Ramos (cell line): Measurements from ENCODE around the gene PTPA.

Source experiments
- in situ Hi-C: fragments of 300-500 bp; cut with MboI; formaldehyde crosslinking; loops from one replicate; pipeline ENCODE4 v1.14.3; 2022; ENCODE audit warnings: low sequenced_read_pairs; ENCODE audit not compliant: unreplicated experiment

PTPA gene

GRCh38 chr9:129131300-129132145 is 20.3 kb downstream of the PTPA start:
- in situ Hi-C loops: loop anchor here (5.0 to 25.0 kb wide), 2 partner anchors 481 to 656 kb away; no protein-coding TSS in a partner anchor

DNA sequence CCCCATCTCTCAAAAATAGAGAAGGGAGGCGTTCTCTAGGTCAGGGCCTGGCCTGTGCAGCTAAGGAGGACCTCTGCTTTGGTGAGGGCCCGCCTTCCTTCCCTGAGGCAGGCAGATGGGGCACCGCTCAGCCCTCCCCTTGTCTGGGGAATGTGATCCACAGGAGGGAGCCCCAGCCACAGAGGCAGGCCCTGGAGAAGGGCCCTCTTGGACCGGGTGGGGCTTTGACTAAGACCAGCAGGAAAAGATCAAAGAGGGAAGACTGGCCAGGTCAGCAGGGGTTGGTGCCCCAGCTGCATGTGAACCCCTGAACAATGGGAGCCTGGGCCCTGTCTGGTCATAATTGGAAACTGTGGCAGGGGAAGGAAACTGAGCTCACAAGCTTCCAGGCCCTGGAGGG is 21.9 kb downstream of the PTPA start:
- in situ Hi-C loops: loop anchor here (5.0 to 25.0 kb wide), 2 partner anchors 479 to 654 kb away; no protein-coding TSS in a partner anchor

DNA sequence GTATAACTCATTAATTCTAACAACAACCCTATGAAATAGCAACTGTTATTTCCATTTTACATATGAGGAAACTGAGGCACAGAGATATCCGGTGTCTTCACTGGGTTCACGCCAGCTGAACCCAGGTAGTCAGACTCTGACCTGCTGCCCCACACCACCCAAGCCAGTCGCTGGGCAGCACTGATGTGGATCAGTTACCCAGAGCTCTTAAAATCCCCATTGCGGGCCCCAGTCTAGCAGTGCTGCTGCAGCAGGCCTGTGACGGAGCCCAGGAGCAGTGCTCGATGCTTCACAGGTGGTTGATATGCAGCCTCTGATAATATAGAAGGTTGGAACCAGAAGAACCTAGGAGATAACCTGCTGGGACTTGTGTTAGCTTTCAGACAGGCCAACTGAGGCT is 24.3 kb downstream of the PTPA start:
- in situ Hi-C loops: loop anchor here (25.0 kb wide), 1 partner anchor 652 kb away; no protein-coding TSS in a partner anchor

DNA sequence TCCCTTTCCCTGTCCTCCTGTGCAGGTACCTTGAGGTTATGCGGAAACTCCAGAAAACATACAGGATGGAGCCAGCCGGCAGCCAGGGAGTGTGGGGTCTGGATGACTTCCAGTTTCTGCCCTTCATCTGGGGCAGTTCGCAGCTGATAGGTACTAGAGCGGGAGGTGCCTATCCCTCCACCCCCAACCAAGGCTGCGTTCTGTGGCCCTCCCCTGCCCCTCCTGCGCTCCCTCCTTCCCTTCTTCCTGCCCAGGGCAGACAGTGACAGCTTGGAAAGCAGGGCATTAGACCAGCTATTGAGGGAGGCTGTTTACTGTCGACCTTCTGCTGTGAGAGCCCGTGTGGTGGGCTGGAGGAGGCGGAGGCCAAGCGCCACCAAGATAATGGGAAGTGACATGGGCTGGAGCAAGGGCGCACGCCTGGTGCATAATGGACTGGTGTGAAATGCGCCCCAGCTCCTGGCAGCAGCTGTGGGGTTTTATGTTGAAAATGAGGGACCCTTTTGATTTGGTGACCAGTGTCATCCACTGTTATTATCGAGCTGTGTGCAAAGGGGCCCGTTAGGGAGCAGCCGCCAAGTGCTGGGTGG is 25.3 kb downstream of the PTPA start:
- in situ Hi-C loops: loop anchor here (25.0 kb wide), 1 partner anchor 651 kb away; no protein-coding TSS in a partner anchor

GRCh38 chr9:129137292-129138143 is 26.3 kb downstream of the PTPA start:
- in situ Hi-C loops: loop anchor here (25.0 kb wide), 1 partner anchor 650 kb away; no protein-coding TSS in a partner anchor

DNA sequence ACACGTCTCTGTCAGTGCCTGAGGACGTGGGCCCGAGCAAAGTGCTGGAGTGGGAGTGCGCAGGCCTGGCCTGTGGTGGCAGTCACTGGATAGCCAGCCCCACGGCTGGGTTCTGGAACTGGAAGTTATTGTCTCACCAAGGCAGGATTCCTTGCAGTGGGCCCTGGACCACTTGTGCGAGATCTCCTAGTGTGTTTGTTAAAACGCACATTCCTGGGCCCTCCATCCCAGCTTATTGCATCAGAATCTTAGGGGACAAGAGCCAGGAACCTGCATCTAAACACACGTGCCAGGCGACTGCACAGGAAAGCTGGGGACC is 26.9 kb downstream of the PTPA start:
- in situ Hi-C loops: loop anchor here (25.0 kb wide), 1 partner anchor 649 kb away; no protein-coding TSS in a partner anchor

DNA sequence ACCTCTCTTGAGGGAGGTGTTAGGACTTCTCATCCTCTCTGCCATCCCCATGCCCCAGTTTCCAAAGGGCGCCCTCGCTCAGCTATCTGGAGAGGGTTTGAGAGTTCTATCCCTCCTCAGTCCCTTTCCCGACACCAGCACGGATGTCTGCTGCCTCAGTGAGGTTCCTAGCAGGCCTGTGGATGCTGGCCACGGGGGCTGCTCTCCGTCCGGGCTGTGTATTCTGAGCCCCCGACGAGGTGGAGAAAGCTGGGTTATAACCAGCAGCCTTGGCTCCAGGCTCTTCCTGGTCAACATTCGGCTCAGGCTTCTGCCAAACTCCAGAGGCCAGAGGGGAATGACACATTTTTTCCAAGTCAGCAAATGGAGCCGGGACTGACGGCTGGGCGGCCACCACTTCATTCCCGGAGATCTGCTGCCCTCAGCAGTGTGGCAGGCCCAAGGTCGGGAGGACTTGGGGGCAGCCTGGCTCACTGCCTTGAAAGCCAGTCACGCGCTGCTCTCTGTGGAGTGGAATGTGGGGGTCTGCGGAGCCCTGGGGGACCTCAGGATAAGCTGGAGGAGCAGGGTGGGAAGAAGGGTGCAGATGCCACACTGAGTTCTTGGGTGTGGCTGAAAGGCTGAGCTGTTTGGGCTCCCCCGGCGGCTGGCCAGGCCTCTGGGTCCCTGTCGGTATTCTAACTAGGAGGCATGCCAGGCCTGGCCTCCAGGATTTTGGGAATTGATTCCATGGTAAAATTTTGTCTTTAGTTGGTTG is 27.4 kb downstream of the PTPA start:
- in situ Hi-C loops: loop anchor here (25.0 kb wide), 1 partner anchor 649 kb away; no protein-coding TSS in a partner anchor

DNA sequence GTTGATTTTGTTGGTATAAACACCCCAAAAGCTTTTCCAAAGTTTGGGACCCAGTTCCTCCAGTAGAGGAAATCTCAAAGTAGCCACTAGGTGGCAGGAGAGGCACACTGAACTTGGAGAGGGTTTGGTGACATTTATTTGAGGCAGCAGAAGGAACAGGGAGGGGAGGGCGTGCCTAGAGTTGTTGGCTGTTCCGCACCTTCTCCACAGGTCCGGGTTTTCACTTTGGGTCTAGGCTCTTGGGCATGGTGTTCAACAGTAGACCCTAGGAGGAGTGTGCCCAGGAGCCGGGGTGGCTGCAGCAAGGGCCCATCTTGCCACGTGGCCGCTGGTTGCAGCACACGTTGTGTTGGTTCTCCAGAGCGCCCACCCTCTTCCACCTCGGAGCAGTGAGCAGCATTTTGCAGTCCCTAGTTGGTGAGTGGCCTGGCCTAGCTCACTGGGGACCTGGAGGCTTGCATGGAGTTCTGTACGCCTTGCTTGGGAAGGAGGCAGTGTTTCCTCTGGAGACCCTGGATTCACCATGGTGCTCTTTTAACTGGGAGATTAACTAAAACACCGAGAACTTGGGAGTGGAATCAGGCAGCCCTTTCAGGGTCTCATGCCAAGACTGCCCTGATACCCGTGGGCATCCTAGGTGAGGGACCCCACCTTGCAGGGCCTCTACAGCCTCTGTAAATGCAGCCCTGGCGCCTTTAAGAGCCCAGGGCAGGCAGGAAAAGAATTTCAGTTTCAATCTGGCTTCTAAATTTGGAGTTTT is 28.2 kb downstream of the PTPA start:
- in situ Hi-C loops: loop anchor here (25.0 kb wide), 1 partner anchor 648 kb away; no protein-coding TSS in a partner anchor

GRCh38 chr9:129139993-129140396 is 28.8 kb downstream of the PTPA start:
- in situ Hi-C loops: loop anchor here (25.0 kb wide), 1 partner anchor 647 kb away; no protein-coding TSS in a partner anchor

DNA sequence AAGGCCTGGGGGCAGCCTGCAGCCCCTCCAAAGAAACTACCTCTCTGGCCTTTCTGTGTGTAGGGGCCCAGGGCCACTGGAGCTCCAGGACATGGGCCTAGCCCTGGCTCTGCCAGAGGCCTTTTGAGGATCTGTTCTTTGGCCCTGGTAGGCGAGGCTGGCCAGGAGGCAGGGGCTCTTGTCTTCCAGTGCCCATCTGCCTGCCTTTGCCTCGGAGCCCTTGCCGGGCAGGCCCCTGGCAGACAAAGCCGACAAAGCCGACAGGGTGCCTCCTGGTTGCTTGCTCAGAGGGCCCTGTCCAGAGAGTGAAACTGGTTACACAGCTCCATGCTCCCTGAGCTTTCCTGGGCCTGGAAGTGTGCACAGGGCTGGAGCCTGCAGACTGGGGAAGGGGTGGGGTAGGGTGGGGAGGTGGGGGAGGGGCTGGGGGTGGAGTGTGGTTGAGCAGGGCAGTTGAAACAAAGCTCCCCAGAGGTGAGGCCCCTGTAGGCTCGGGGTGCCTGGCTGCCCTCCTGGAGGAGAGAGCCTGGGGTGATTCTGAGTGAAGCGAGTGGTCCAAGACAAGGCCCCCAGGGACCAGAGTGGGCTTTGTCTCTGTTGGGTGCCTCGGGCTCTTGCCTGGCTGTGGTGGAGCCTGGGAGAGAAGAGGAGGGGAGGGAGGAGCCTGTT is 29.3 kb downstream of the PTPA start:
- in situ Hi-C loops: loop anchor here (25.0 kb wide), 1 partner anchor 647 kb away; no protein-coding TSS in a partner anchor

DNA sequence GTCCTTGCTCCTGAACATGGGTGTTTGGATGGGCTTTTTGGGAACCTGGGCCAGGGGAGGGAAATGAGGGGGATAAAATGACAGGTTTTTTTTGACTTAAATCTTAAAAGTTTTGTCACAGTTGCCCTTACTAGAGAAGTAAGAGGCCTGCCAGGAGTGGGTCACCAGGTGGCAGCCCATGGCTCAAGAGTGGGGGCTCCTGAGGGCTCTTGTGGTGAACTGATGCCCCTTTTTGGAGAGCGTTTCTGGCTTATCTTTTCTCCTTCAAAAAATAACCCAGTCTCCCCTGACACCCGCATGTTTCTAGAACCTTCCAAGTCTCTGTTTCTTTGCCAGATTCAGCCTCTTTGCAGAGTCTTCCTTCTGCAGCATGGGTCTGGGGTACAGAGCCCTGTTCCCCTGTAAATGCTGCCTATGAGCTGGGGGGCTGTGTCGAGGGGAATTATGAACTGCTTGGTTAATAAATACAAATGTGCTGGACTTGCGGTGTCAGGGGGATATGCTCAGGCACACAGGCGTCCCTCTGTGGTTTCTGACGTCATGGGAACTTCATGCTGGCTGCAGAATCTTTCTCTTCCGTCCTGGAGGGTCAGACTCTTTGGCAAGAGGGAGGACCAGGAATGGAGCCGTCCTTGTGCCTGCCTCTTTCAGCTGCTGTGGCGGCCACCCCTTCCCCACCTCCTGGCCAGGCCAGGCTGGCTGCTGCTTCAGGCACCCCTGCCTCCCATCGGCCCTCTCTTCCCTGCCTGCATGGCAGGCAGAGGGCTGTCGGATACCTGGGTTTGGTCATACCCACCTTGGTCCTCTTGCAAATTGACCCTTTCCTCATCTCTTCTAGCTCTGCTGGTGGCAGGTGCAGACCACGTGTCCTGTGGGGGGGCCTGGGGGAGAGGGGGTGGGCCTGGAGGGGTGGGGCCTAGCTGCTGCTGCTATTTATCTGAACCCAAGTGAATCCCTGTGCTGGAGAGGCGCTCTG is 30.1 kb downstream of the PTPA start:
- in situ Hi-C loops: loop anchor here (25.0 kb wide), 1 partner anchor 646 kb away; no protein-coding TSS in a partner anchor

DNA sequence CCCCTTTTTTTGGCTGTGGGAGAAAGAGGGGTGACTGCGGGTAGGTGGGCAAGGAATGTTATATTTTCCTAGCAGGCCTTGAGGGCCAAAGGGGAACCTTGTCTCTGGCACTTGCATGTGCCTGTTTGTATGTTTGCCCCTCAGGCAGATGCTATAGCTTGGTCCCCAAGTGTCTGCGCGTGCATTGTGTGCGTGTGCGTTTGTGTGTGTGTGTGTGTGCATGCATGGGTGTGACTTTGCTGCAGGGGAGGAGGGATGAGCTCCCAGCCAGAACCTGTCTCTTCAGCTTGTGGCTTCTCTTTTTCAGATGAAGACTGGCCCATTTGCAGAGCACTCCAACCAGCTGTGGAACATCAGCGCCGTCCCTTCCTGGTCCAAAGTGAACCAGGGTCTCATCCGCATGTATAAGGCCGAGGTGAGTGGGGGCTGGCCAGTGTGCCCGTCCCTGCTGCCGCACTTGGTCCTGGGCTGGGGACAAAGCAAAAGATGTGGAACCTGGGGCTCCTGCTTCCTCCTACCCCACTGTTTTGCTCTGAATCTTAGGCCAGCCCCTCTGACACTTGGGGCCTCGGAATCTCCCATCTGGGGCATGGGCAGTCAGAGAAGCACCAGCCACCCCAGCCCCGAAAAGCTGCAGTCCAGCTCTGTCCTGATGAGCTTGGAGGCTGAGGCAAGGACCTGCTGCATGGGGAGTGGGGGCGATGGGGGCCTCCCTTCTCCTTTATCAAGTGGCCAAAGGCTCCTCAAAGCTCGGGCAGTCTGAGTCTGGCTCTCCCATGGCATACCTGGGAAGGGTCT is 31.1 kb downstream of the PTPA start:
- in situ Hi-C loops: loop anchor here (25.0 kb wide), 1 partner anchor 645 kb away; no protein-coding TSS in a partner anchor

- in situ Hi-C loops: loop anchor here (25.0 kb wide), 1 partner anchor 644 kb away; no protein-coding TSS in a partner anchor
Measured at GRCh38 chr9:129143031-129143927, 32.1 kb downstream of the PTPA start.

DNA sequence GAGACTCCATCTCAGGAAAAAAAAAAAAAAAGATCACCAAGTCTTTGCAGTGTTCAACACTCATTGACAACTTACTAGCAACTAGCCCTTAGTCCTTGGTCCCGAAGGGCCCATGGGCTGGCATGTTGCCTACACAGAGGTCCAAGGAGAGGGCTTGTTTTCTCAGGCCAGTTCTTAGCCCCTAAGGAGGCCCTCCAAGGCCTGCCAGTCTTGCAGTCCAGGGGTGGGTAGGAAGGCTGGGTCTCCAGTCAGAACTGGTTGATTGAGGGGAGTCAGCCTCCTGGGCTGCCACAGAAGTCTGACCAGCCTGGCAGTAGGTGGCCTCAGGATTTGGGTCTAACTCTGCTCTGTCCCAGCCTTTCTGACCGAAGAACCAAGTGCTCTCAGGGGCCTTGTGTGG is 34.1 kb downstream of the PTPA start:
- in situ Hi-C loops: loop anchor here (25.0 kb wide), 1 partner anchor 642 kb away; no protein-coding TSS in a partner anchor

DNA sequence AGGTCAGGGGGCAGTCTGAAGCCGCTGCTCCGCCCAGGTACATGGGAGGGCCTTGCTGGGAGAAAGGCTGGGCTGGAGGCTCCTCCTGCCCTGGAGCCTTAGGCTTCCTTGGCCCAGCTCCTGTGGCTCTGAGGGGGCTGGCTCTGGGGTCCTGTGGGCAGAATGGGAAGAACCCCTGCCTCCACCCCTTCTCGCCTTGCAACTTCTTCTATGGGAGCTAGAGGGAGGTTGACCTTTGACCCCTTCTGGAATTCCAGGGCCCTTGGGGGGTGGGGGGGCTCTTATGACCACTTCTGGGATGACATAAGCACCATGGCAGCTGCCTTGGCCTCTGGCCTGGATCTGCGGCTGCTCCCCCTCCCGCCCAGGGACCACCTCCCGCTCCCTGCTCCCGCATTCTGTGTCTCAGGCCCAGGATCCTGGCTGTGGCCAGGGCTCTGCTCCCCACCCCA is 34.7 kb downstream of the PTPA start:
- in situ Hi-C loops: loop anchor here (25.0 kb wide), 1 partner anchor 641 kb away; no protein-coding TSS in a partner anchor
